Neural crest cell (in vitro differentiated cells): Measurements from ENCODE around the gene LDHA. TPM values are rescaled to one million over a fixed set of nuclear protein-coding genes. Genes with fewer than 3 reads are reported as not detected.

Source experiments
- DNase-seq: peaks from one replicate; pipeline ENCODE4 v3.0.0; 2021; ENCODE audit warnings: low read depth, mixed read lengths, low spot score
- H3K27ac Mint-ChIP-seq: one replicate; pipeline ENCODE4 v1.8.0; 2021; ENCODE audit warnings: mild to moderate bottlenecking, mixed read lengths; ENCODE audit not compliant: unreplicated experiment
- H3K27me3 Mint-ChIP-seq: 2 replicates; pipeline ENCODE4 v1.8.0; 2021; ENCODE audit warnings: low read depth, mild to moderate bottlenecking, mixed read lengths
- H3K36me3 Mint-ChIP-seq: 2 replicates; pipeline ENCODE4 v1.8.0; 2021; ENCODE audit warnings: low read depth, mild to moderate bottlenecking, mixed read lengths
- H3K4me1 Mint-ChIP-seq: 2 replicates; pipeline ENCODE4 v1.8.0; 2021; ENCODE audit warnings: mixed read lengths
- H3K4me3 Mint-ChIP-seq: one replicate; pipeline ENCODE4 v1.8.0; 2021; ENCODE audit warnings: mild to moderate bottlenecking, mixed read lengths
- H3K9me3 Mint-ChIP-seq: 2 replicates; pipeline ENCODE4 v1.8.0; 2021; ENCODE audit warnings: mixed read lengths
- CTCF ChIP-seq: fragments of 200-600 bp; sonication (generic); conservative IDR thresholded peaks from 2 replicates; pipeline ENCODE4 v1.5.0; 2021; ENCODE audit warnings: antibody characterized with exemption, mild to moderate bottlenecking
- long read RNA-seq: library from polyadenylated mRNA; unstranded; transcript quantifications from one replicate; pipeline ENCODE4 v2.0.0, GENCODE V29; 2020
- total RNA-seq: library from RNA; stranded (reverse); gene quantifications from 2 replicates; pipeline ENCODE4 v1.2.1, GENCODE V29; 2021

The LDHA gene
- total RNA-seq: 297 and 353 TPM in 2 replicates
- long read RNA-seq, transcript LDHA-205 (8 exons, 2,416 nt): major isoform, 2,612 of 2,782 reads
- long read RNA-seq, transcript LDHA-202 (5 exons, 2,169 nt): minor isoform, 6 of 2,782 reads
- long read RNA-seq, transcript LDHA-218 (8 exons, 2,305 nt): minor isoform, 105 of 2,782 reads
- long read RNA-seq, transcript LDHA-220 (7 exons, 1,288 nt): minor isoform, 26 of 2,782 reads
- long read RNA-seq, partial matches to known transcripts: 4 of 2,782 reads
- long read RNA-seq, other reads (novel, unspliced or antisense): 27 of 2,782 reads

- Mint-ChIP-seq H3K36me3 (peaks cover 7% of the 10 kb centered on the region), H3K4me3 (peak within 1 kb of the TSS; percentile 96), H3K4me1 (peaks cover 29% of the 10 kb centered on the region), H3K27ac (peak within 1 kb of the TSS; percentile 84), H3K9me3 (no peaks in the 10 kb centered on the region), H3K27me3 (peaks cover 9% of the 10 kb centered on the region)
- peak; percentile 68 for DNase-seq
- TF ChIP-seq CTCF: no peak
Observed at GRCh38 chr11:18394275-18394927, at the start of gene LDHA. LDHA (plus strand) TSS chr11:18394563; CDS start chr11:18396843, 2,280 bp downstream.

- TF ChIP-seq CTCF: no peak
- peak overlapping the region; percentile 27 for H3K27ac Mint-ChIP-seq
- H3K4me1 Mint-ChIP-seq: no peaks in the 10 kb centered on the region
- DNase-seq: no peak
- peaks cover 10% of the 10 kb centered on the region for H3K36me3 Mint-ChIP-seq
- H3K4me3 Mint-ChIP-seq: no peak overlapping the region
- no peaks in the 10 kb centered on the region for H3K9me3 Mint-ChIP-seq
- no peaks in the 10 kb centered on the region for H3K27me3 Mint-ChIP-seq
Observed at GRCh38 chr11:18347471-18348125, 46.8 kb upstream of the LDHA start.

- TF ChIP-seq CTCF: no peak
- no peak overlapping the region for H3K27ac Mint-ChIP-seq
- no peaks in the 10 kb centered on the region for H3K27me3 Mint-ChIP-seq
- no peaks in the 10 kb centered on the region for H3K4me1 Mint-ChIP-seq
- no peak overlapping the region for H3K4me3 Mint-ChIP-seq
- H3K36me3 Mint-ChIP-seq: peaks cover 10% of the 10 kb centered on the region
- DNase-seq: no peak
- no peaks in the 10 kb centered on the region for H3K9me3 Mint-ChIP-seq
Observed at GRCh38 chr11:18352581-18352980, 41.8 kb upstream of the LDHA start.

- no peak for DNase-seq
- H3K27ac Mint-ChIP-seq: no peak overlapping the region
- no peak overlapping the region for H3K4me3 Mint-ChIP-seq
- peaks cover 13% of the 10 kb centered on the region for H3K36me3 Mint-ChIP-seq
- H3K9me3 Mint-ChIP-seq: no peaks in the 10 kb centered on the region
- no peak for TF ChIP-seq CTCF
- no peaks in the 10 kb centered on the region for H3K4me1 Mint-ChIP-seq
- no peaks in the 10 kb centered on the region for H3K27me3 Mint-ChIP-seq
Observed at GRCh38 chr11:18358646-18359045, 35.7 kb upstream of the LDHA start.

- Mint-ChIP-seq H3K36me3 (peaks cover 11% of the 10 kb centered on the region), H3K4me1 (no peaks in the 10 kb centered on the region), H3K4me3 (no peak overlapping the region), H3K27me3 (no peaks in the 10 kb centered on the region), H3K27ac (no peak overlapping the region), H3K9me3 (no peaks in the 10 kb centered on the region)
- DNase-seq: no peak
- TF ChIP-seq CTCF: no peak
Observed at GRCh38 chr11:18361154-18361553, 33.2 kb upstream of the LDHA start.
